Tibial nerve (tissue), 4 donors: ENCODE results near the gene LRRC8D. TPM values are rescaled to one million over a fixed set of nuclear protein-coding genes. Genes with fewer than 3 reads are reported as not detected.

ENCODE experiments used
- DNase-seq, 2 donors: peaks; one replicate each; pipeline ENCODE4 v3.0.0-alpha.2; 2019; ENCODE audit warnings: low spot score in 2 of 2
- H3K27ac ChIP-seq, 4 donors: fragments of 200-600 bp; sonication (generic) in 3 of 4; one replicate each; pipeline ENCODE4 v1.5.1; 2017 to 2019; ENCODE audit warnings: mild to moderate bottlenecking in 1 of 4
- H3K27me3 ChIP-seq, 2 donors: fragments of 200-600 bp; sonication (generic) in 1 of 2; one replicate each; pipeline versions ENCODE4 v1.5.1 to v1.6.0; 2017 to 2019
- H3K36me3 ChIP-seq, 3 donors: fragments of 200-600 bp; sonication (generic); one replicate each; pipeline ENCODE4 v1.5.1; 2018 to 2019
- H3K4me1 ChIP-seq, 4 donors: fragments of 200-600 bp; sonication (generic) in 3 of 4; one replicate each; pipeline ENCODE4 v1.5.1; 2017 to 2019
- H3K4me3 ChIP-seq, 4 donors: fragments of 200-600 bp; sonication (generic) in 3 of 4; one replicate each; pipeline ENCODE4 v1.5.1; 2017 to 2019; ENCODE audit warnings: mild to moderate bottlenecking in 1 of 4, moderate library complexity in 1 of 4
- H3K9me3 ChIP-seq, 4 donors: fragments of 200-600 bp; sonication (generic) in 3 of 4; one replicate each; pipeline ENCODE4 v1.5.1; 2017 to 2019
- EP300 ChIP-seq, 2 donors: sonication (generic); formaldehyde crosslinking; IDR thresholded peaks; one replicate each; pipeline ENCODE4 v1.6.1; 2017; ENCODE audit warnings: antibody characterized with exemption in 2 of 2, mild to moderate bottlenecking in 1 of 2
- POLR2A ChIP-seq, 2 donors: fragments of 450-650 bp; IDR thresholded peaks; one replicate each; pipeline ENCODE4 v1.6.1; 2017; ENCODE audit warnings: antibody characterized with exemption in 2 of 2, mild to moderate bottlenecking in 2 of 2, moderate library complexity in 2 of 2
- WGBS, 2 donors: methylation state at CpG; one replicate each; pipeline ENCODE4 v1.1.5; 2018; 5-methylcytosine and 5-hydroxymethylcytosine counted together
- total RNA-seq, 4 donors: library from RNA; depleted of rRNA; stranded (reverse); fragments of >200 nt; gene quantifications; one replicate each; pipeline ENCODE4 v1.1.0, GENCODE V29; 2016
- TF ChIP-seq, protein P1 (sequence below), 5 experiments: fragments of 200-600 bp in 3 of 5; fragments of 450-650 bp in 2 of 5; sonication (generic) in 3 of 5; IDR thresholded peaks; one replicate each; pipeline ENCODE4 v1.5.1; 2016 to 2019; ENCODE audit warnings: antibody characterized with exemption in 5 of 5, mild to moderate bottlenecking in 3 of 5, moderate library complexity in 2 of 5

LRRC8D gene
- total RNA-seq, 4 donors from 2014 or later = 11.1 to 19.0 (median 15.3) TPM

DNA sequence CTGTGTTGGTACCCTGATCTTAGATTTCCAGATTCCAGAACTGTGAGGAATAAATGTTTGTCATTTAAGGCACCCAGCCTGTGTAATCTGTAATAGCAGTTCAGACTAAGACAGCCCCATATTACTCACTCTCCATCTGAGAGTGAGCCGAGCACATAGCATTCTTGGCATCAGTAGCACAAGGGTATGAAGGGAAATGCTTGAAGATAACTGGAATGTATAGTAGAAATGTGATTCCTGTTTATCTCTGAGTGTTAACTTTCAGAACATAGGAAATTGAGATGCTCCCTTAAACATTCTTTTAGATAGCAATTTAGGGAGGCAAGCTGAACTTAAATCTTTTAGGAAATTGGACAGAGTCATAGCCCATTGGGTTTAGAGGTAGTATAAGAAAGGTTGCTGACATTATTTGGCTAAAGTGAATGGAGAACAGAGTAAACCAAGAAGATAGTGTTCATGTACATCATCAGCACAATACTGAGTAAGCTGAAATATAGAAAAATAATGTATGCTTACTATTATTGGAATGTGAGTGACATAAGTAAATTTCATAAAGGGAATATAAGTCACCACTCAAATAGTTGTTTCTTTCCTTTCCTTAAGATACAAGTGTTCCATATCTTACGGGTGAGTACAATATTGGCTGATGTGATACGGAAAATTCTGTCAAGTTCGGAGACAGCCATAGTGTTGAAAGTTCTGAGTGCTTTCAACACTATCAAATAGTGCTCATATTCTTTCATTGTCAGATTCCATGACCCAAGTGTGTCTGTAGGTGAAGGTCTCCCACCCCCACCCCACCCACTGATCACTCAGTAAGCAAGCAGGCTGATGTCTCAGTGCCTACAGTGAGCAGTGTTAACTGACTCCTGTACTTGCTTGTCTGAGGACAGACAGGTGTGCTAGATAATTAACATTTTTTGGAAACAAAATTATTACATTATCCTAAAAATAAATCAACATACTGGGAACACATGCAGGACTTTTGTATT, 73.7 kb downstream of the LRRC8D start:
- Histone ChIP-seq H3K36me3 (no peaks in the 10 kb centered on the region), H3K9me3 (no peaks in the 10 kb centered on the region), H3K4me3 (no peak overlapping the region), H3K27me3 (no peaks in the 10 kb centered on the region), H3K4me1 (peaks cover 0 to 13% (median 3%) of the 10 kb centered on the region in 4 donors), H3K27ac (no peak overlapping the region)
- no peak for DNase-seq
- TF ChIP-seq, protein P1, sequence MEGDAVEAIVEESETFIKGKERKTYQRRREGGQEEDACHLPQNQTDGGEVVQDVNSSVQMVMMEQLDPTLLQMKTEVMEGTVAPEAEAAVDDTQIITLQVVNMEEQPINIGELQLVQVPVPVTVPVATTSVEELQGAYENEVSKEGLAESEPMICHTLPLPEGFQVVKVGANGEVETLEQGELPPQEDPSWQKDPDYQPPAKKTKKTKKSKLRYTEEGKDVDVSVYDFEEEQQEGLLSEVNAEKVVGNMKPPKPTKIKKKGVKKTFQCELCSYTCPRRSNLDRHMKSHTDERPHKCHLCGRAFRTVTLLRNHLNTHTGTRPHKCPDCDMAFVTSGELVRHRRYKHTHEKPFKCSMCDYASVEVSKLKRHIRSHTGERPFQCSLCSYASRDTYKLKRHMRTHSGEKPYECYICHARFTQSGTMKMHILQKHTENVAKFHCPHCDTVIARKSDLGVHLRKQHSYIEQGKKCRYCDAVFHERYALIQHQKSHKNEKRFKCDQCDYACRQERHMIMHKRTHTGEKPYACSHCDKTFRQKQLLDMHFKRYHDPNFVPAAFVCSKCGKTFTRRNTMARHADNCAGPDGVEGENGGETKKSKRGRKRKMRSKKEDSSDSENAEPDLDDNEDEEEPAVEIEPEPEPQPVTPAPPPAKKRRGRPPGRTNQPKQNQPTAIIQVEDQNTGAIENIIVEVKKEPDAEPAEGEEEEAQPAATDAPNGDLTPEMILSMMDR (IDR thresholded peaks at IDR 0.05) = no peak
- TF ChIP-seq POLR2A (IDR thresholded peaks at IDR 0.05) = no peak
- TF ChIP-seq EP300 (IDR thresholded peaks at IDR 0.05) = no peak
- 75 to 77% methylated on average over 4 of the region's 4 CpGs for WGBS, 2 donors

DNA sequence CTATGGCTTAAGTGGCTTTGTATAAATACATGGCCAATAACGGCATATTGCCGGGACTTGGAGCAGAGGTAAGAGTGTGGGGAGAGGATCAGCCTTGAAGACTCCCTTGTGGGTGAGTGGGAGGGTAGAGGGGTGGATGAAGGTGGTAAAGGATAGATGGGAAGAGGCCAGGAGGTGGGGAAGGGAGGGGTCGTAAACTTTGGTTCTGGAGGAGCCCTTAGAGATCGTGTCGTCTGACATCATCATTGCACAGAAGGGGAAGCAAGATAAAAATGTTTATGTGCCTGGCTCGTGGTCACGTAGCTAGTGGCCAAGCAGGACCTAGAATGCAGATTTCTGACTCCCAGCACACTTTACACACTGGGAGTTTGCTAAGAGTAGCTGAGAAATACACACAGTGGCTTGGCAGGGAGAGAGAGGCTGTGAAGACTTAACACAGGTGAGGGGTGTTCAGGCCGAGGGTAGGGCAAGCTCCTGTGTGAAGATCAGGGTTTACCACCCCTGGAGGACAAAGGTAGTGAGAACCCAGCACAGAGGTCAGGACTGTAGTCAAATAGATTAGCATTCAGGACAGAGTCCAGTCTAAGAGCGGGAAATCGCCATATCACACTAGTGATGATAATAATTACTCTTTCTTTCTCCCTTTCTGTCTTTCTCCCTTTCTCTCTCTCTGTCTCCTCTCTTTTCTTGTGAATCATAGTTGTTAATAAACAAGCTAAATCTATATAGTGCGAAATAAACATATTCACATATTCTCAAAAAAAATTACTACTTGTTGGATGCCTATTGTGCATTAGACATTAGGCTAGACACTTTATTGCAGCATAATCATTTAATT, 75.5 kb downstream of the LRRC8D start:
- Histone ChIP-seq H3K9me3 (no peaks in the 10 kb centered on the region), H3K27me3 (no peaks in the 10 kb centered on the region), H3K4me3 (no peak overlapping the region), H3K27ac (no peak overlapping the region), H3K36me3 (no peaks in the 10 kb centered on the region), H3K4me1 (peaks cover 0 to 15% (median 0%) of the 10 kb centered on the region in 4 donors)
- no peak for DNase-seq
- TF ChIP-seq POLR2A (IDR thresholded peaks at IDR 0.05) (no peak), EP300 (IDR thresholded peaks at IDR 0.05) (no peak)
- TF ChIP-seq, protein P1 (IDR thresholded peaks at IDR 0.05) = no peak
- 72 to 86% methylated on average over 11 of the region's 11 CpGs for WGBS, 2 donors

DNA sequence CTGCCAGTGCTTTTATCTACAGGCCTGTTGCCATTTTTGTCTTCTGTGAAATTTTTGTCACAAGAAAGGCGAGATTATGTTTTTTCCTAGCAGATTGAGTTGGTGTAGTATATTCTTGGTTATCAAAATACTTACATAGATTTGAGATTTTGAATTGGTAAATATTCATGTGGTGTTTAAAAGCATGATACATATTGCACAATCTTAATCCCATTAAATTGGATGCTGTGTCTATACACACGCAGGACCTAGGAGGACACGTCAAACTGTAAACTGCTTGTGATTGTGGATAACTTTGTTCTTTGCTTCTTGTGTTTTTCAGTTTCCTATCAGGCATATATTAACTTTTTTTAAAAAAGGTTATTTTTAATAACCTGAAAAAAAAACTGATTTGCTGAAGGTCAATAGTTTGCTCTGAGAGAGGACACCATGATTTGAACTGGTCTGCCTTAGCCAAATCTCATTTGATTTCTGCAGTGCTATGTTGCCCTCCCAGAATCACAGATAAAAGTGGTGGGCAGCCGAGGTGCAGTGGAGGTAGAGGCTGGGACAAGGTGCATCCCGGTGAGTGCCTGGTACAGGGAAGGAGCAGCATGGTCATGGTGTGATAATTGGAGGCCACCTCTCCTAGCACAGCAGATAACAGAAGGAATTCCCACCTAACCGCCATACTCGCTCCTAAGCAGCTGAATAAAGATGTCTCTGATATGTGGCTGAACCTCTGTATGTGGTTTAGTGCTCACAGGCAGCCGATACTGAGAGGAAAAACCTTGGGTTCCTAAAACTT, 76.7 kb downstream of the LRRC8D start:
- H3K4me3 ChIP-seq = no peak overlapping the region
- no peaks in the 10 kb centered on the region for H3K9me3 ChIP-seq
- no peaks in the 10 kb centered on the region for H3K36me3 ChIP-seq
- H3K4me1 ChIP-seq = peaks cover 0 to 19% (median 0%) of the 10 kb centered on the region in 4 donors
- H3K27me3 ChIP-seq = no peaks in the 10 kb centered on the region
- TF ChIP-seq, protein P1 (IDR thresholded peaks at IDR 0.05) = no peak
- TF ChIP-seq POLR2A (IDR thresholded peaks at IDR 0.05) (no peak), EP300 (IDR thresholded peaks at IDR 0.05) (no peak)
- H3K27ac ChIP-seq = no peak overlapping the region
- 91% methylated on average over 8 of the region's 8 CpGs for WGBS, 2 donors
- no peak for DNase-seq

DNA sequence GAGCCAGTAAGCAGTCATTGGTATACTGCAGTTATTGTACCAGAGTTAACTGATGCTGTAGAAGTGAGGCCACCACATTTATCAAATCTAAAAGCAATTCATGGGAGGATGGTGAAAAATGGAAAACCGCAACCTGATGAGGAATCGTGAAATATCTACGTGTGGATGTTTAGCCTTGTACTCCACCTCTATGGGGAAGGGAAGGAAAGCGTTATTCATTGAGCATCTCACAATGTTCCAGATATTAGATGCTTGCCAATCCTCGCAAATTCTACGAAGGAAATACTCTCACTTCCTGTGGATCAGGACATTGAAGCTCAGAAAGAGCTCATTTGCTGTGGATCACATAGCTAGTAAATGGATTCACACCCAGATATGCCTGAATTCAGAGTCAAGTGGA, 77.3 kb downstream of the LRRC8D start:
- peaks cover 0 to 19% (median 0%) of the 10 kb centered on the region in 4 donors for H3K4me1 ChIP-seq
- H3K4me3 ChIP-seq = no peak overlapping the region
- DNase-seq = no peak
- no peaks in the 10 kb centered on the region for H3K36me3 ChIP-seq
- WGBS, 2 donors = 85 to 89% methylated on average over 6 of the region's 6 CpGs
- H3K9me3 ChIP-seq = no peaks in the 10 kb centered on the region
- TF ChIP-seq, protein P1 (IDR thresholded peaks at IDR 0.05) = no peak
- TF ChIP-seq EP300 (IDR thresholded peaks at IDR 0.05) = no peak
- TF ChIP-seq POLR2A (IDR thresholded peaks at IDR 0.05) = no peak
- H3K27ac ChIP-seq = no peak overlapping the region
- H3K27me3 ChIP-seq = no peaks in the 10 kb centered on the region
